HL-60 (cell line): ENCODE data around the gene MED13L.

ENCODE experiments used
- POLR2AphosphoS5 ChIP-seq: IDR thresholded peaks from 2 replicates; pipeline ENCODE4 v1.6.1; 2012; ENCODE audit warnings: low read depth
- TF ChIP-seq, protein P1 (sequence below): IDR thresholded peaks from one replicate; pipeline ENCODE4 v1.5.1; 2011; ENCODE audit warnings: low read length, control low read depth, inconsistent platforms; ENCODE audit not compliant: insufficient read depth

DNA sequence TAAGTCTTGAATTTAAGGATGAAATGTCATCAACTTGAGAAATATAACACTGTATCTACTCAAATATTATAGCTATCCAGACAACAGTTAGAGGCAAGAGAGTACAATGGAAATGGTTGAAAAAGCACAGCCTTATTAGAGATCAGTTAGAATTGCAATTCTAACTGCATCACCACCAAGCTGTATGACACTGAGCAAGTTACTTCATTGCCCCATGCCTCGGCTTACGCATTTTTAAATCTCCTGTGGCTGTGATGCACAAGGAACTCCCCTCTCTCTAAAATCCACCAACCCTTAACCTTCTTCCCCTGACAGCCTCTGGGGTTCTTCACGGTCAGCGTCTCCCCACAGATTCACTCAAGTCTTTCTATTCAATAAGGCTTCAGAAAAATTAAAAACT lies 75.1 kb downstream of the MED13L start:
- TF ChIP-seq, protein P1, sequence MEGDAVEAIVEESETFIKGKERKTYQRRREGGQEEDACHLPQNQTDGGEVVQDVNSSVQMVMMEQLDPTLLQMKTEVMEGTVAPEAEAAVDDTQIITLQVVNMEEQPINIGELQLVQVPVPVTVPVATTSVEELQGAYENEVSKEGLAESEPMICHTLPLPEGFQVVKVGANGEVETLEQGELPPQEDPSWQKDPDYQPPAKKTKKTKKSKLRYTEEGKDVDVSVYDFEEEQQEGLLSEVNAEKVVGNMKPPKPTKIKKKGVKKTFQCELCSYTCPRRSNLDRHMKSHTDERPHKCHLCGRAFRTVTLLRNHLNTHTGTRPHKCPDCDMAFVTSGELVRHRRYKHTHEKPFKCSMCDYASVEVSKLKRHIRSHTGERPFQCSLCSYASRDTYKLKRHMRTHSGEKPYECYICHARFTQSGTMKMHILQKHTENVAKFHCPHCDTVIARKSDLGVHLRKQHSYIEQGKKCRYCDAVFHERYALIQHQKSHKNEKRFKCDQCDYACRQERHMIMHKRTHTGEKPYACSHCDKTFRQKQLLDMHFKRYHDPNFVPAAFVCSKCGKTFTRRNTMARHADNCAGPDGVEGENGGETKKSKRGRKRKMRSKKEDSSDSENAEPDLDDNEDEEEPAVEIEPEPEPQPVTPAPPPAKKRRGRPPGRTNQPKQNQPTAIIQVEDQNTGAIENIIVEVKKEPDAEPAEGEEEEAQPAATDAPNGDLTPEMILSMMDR = no peak
- TF ChIP-seq POLR2AphosphoS5 = no peak
